GM21423 (cell line): Measurements from ENCODE around the gene S1PR2.
"Not testable (repeated sequence)": the region's sequence is repeated elsewhere in the genome, so short reads cannot be mapped to it uniquely, and the experiment has no call there.

Source experiments
- ATAC-seq: cut with Tn5 transposase; IDR thresholded peaks from one replicate; pipeline ENCODE4 v1.9.1; 2021; ENCODE audit warnings: mild to moderate bottlenecking, moderate library complexity; ENCODE audit not compliant: unreplicated experiment

The S1PR2 gene

GRCh38 chr19:10255358-10255757 lies 24.2 kb upstream of the S1PR2 start:
- no peak for ATAC-seq

GRCh38 chr19:10254244-10254643 lies 23.1 kb upstream of the S1PR2 start:
- ATAC-seq: no peak

GRCh38 chr19:10252707-10253106 lies 21.6 kb upstream of the S1PR2 start:
- no peak for ATAC-seq

- ATAC-seq: peak; percentile 89
These were observed 20.9 kb upstream of the S1PR2 start, which contains the start of gene MRPL4 for GRCh38 chr19:10251792-10252694. Gene MRPL4 (plus strand): TSS chr19:10252214. CDS start chr19:10252254, 40 bp downstream.

- ATAC-seq: no peak
These were observed 15.4 kb upstream of the S1PR2 start for GRCh38 chr19:10246511-10246910.

- no peak for ATAC-seq
These were observed 14.2 kb upstream of the S1PR2 start for GRCh38 chr19:10245189-10245939.

GRCh38 chr19:10243606-10244005 lies 12.5 kb upstream of the S1PR2 start:
- ATAC-seq: no peak

- ATAC-seq: not testable (repeated sequence)
These were observed 10.8 kb upstream of the S1PR2 start for GRCh38 chr19:10241826-10242449.

GRCh38 chr19:10238172-10238783 lies 7.1 kb upstream of the S1PR2 start:
- ATAC-seq: no peak

- no peak for ATAC-seq
These were observed 6.6 kb upstream of the S1PR2 start for GRCh38 chr19:10237702-10238101.

- not testable (repeated sequence) for ATAC-seq
These were observed 4.3 kb upstream of the S1PR2 start for GRCh38 chr19:10235409-10235808.

- no peak for ATAC-seq
These were observed 3.9 kb upstream of the S1PR2 start for GRCh38 chr19:10235003-10235402.

GRCh38 chr19:10233946-10234345 lies 2.8 kb upstream of the S1PR2 start:
- no peak for ATAC-seq

- no peak for ATAC-seq
These were observed 589 bp upstream of the S1PR2 start for GRCh38 chr19:10231612-10232228.

GRCh38 chr19:10230173-10230860 lies 814 bp downstream of the S1PR2 start:
- no peak for ATAC-seq

GRCh38 chr19:10228920-10229319 lies 2.2 kb downstream of the S1PR2 start:
- no peak for ATAC-seq

GRCh38 chr19:10228393-10228792 lies 2.7 kb downstream of the S1PR2 start:
- ATAC-seq: no peak

- no peak for ATAC-seq
These were observed 3.8 kb downstream of the S1PR2 start for GRCh38 chr19:10227026-10227971.
